HG02588 (cell line): ENCODE data around the gene MUC13.

ENCODE experiments used
- ATAC-seq: cut with Tn5 transposase; IDR thresholded peaks from one replicate; pipeline ENCODE4 v1.9.1; 2021; ENCODE audit warnings: mild to moderate bottlenecking, moderate library complexity; ENCODE audit not compliant: unreplicated experiment

The MUC13 gene

GRCh38 chr3:124879337-124879680 lies 55.2 kb downstream of the MUC13 start:
- no peak for ATAC-seq

- no peak for ATAC-seq
Observed at GRCh38 chr3:124878561-124879336, 55.8 kb downstream of the MUC13 start.

GRCh38 chr3:124877674-124878073 lies 56.9 kb downstream of the MUC13 start:
- no peak for ATAC-seq

GRCh38 chr3:124876401-124876878 lies 58.1 kb downstream of the MUC13 start:
- ATAC-seq, result no peak

GRCh38 chr3:124873226-124873625 lies 61.3 kb downstream of the MUC13 start:
- no peak for ATAC-seq

- no peak for ATAC-seq
Observed at GRCh38 chr3:124867511-124867910, 67.0 kb downstream of the MUC13 start.

GRCh38 chr3:124862006-124862405 lies 72.5 kb downstream of the MUC13 start:
- no peak for ATAC-seq

GRCh38 chr3:124861041-124861440 lies 73.5 kb downstream of the MUC13 start:
- no peak for ATAC-seq

- no peak for ATAC-seq
Observed at GRCh38 chr3:124860599-124860998, 74.0 kb downstream of the MUC13 start.

- ATAC-seq, result no peak
Observed at GRCh38 chr3:124859025-124859424, 75.5 kb downstream of the MUC13 start.

GRCh38 chr3:124858275-124858674 lies 76.3 kb downstream of the MUC13 start:
- no peak for ATAC-seq

- ATAC-seq, result no peak
Observed at GRCh38 chr3:124856677-124857076, 77.9 kb downstream of the MUC13 start.
